Mesendoderm (in vitro differentiated cells): Measurements from ENCODE around the gene PTPRF.

ENCODE experiments used
- DNase-seq: peaks from one replicate; pipeline ENCODE4 v3.0.0; 2013
- H2AK5ac ChIP-seq: 2 replicates; pipeline ENCODE4 v1.6.1; 2013; ENCODE audit warnings: low read length, inconsistent platforms
- H2BK120ac ChIP-seq: 2 replicates; pipeline ENCODE4 v1.6.1; 2013; ENCODE audit warnings: low read depth, mild to moderate bottlenecking, low read length, moderate library complexity, mixed read lengths
- H2BK15ac ChIP-seq: replicated peaks from 2 replicates; pipeline ENCODE4 v1.6.1; 2013; ENCODE audit warnings: low read depth, mild to moderate bottlenecking, moderate library complexity
- H2BK5ac ChIP-seq: 2 replicates; pipeline ENCODE4 v1.6.1; 2013; ENCODE audit warnings: low read length, inconsistent platforms
- H3K18ac ChIP-seq: 2 replicates; pipeline ENCODE4 v1.6.1; 2013; ENCODE audit warnings: mild to moderate bottlenecking, low read length, mixed read lengths
- H3K23ac ChIP-seq: one replicate; pipeline ENCODE4 v1.6.1; 2013; ENCODE audit warnings: low read length
- H3K27ac ChIP-seq: 2 replicates; pipeline ENCODE4 v1.5.1; 2013; ENCODE audit warnings: low read depth, mild to moderate bottlenecking, inconsistent platforms, low read length, moderate library complexity
- H3K27me3 ChIP-seq: 2 replicates; pipeline ENCODE4 v1.6.1; 2013; ENCODE audit warnings: low read length, control low read depth, mild to moderate bottlenecking, inconsistent platforms; ENCODE audit not compliant: insufficient read depth, poor library complexity
- H3K36me3 ChIP-seq: 2 replicates; pipeline ENCODE4 v1.6.1; 2013; ENCODE audit warnings: low read length, inconsistent platforms; ENCODE audit not compliant: control insufficient read depth, insufficient read depth
- H3K4ac ChIP-seq: one replicate; pipeline ENCODE4 v1.6.1; 2013; ENCODE audit warnings: low read depth, mild to moderate bottlenecking, low read length, moderate library complexity
- H3K4me1 ChIP-seq: 2 replicates; pipeline ENCODE4 v1.6.1; 2013; ENCODE audit warnings: low read depth, low read length, inconsistent platforms; ENCODE audit not compliant: control insufficient read depth
- H3K4me2 ChIP-seq: 2 replicates; pipeline ENCODE4 v1.6.1; 2013; ENCODE audit warnings: low read length
- H3K4me3 ChIP-seq: 2 replicates; pipeline ENCODE4 v1.5.1; 2013; ENCODE audit warnings: mild to moderate bottlenecking, low read length
- H3K56ac ChIP-seq: one replicate; pipeline ENCODE4 v1.6.1; 2013; ENCODE audit warnings: low read length
- H3K79me1 ChIP-seq: 2 replicates; pipeline ENCODE4 v1.6.1; 2013; ENCODE audit warnings: low read length, inconsistent platforms
- H3K79me2 ChIP-seq: 2 replicates; pipeline ENCODE4 v1.6.1; 2013; ENCODE audit warnings: mild to moderate bottlenecking, low read length; ENCODE audit not compliant: control insufficient read depth, insufficient read depth
- H3K9ac ChIP-seq: 2 replicates; pipeline ENCODE4 v1.6.1; 2013; ENCODE audit warnings: low read length, inconsistent platforms
- H4K5ac ChIP-seq: one replicate; pipeline ENCODE4 v1.6.1; 2013; ENCODE audit warnings: low read length
- H4K8ac ChIP-seq: one replicate; pipeline ENCODE4 v1.6.1; 2013; ENCODE audit warnings: low read depth, mild to moderate bottlenecking, control low read depth, low read length, moderate library complexity
- WGBS: extraction: QIAGEN DNeasy Blood & Tissue Kit; methylation state at CpG from one replicate; pipeline ENCODE4 v1.1.7; 2013; ENCODE audit warnings: low lambda C conversion rate, missing lambda C conversion rate; ENCODE audit not compliant: insufficient coverage; ENCODE audit errors: extremely low coverage; 5-methylcytosine and 5-hydroxymethylcytosine counted together

The PTPRF gene

GRCh38 chr1:43651188-43651587 lies 120.5 kb downstream of the PTPRF start:
- no peak overlapping the region for H2BK15ac ChIP-seq
- H3K79me2 ChIP-seq = peaks cover 15% of the 10 kb centered on the region
- no peak overlapping the region for H3K27ac ChIP-seq
- H3K4ac ChIP-seq = no peak overlapping the region
- H3K4me2 ChIP-seq = peak overlapping the region; percentile 52
- H2BK5ac ChIP-seq = no peak overlapping the region
- H3K4me1 ChIP-seq = peaks cover 5% of the 10 kb centered on the region
- H3K56ac ChIP-seq = peak overlapping the region; percentile 98
- no peak for DNase-seq
- H4K8ac ChIP-seq = no peak overlapping the region
- no peak overlapping the region for H2AK5ac ChIP-seq
- no CpG with 5 or more reads among the region's 6 CpGs for WGBS
- H2BK120ac ChIP-seq = no peak overlapping the region
- no peaks in the 10 kb centered on the region for H3K27me3 ChIP-seq
- peak overlapping the region; percentile 98 for H3K4me3 ChIP-seq
- H3K18ac ChIP-seq = no peak overlapping the region
- peaks cover 3% of the 10 kb centered on the region for H3K36me3 ChIP-seq
- H3K23ac ChIP-seq = no peak overlapping the region
- no peak overlapping the region for H4K5ac ChIP-seq
- peaks cover 11% of the 10 kb centered on the region for H3K79me1 ChIP-seq
- peak overlapping the region; percentile 98 for H3K9ac ChIP-seq

- Histone ChIP-seq H3K4me3 (no peak overlapping the region), H3K9ac (peak overlapping the region; percentile 98), H3K23ac (no peak overlapping the region), H3K4me2 (no peak overlapping the region), H3K4ac (no peak overlapping the region), H3K79me1 (peaks cover 11% of the 10 kb centered on the region), H3K18ac (no peak overlapping the region), H3K36me3 (peaks cover 3% of the 10 kb centered on the region), H2BK15ac (no peak overlapping the region), H4K8ac (no peak overlapping the region), H2AK5ac (no peak overlapping the region), H3K56ac (no peak overlapping the region), H4K5ac (no peak overlapping the region), H3K4me1 (peaks cover 5% of the 10 kb centered on the region), H3K27ac (no peak overlapping the region), H2BK120ac (no peak overlapping the region), H3K79me2 (peaks cover 15% of the 10 kb centered on the region), H2BK5ac (no peak overlapping the region), H3K27me3 (no peaks in the 10 kb centered on the region)
- WGBS = no CpG with 5 or more reads among the region's 3 CpGs
- no peak for DNase-seq
Observed at GRCh38 chr1:43651902-43652301, 121.2 kb downstream of the PTPRF start.

- Histone ChIP-seq H3K4me1 (peaks cover 5% of the 10 kb centered on the region), H3K79me1 (peaks cover 11% of the 10 kb centered on the region), H3K4me3 (no peak overlapping the region), H3K4ac (no peak overlapping the region), H2BK15ac (no peak overlapping the region), H3K18ac (no peak overlapping the region), H3K79me2 (peaks cover 15% of the 10 kb centered on the region), H3K56ac (peak overlapping the region; percentile 22), H4K5ac (no peak overlapping the region), H3K23ac (no peak overlapping the region), H3K9ac (peak overlapping the region; percentile 38), H3K27ac (no peak overlapping the region), H3K4me2 (no peak overlapping the region), H3K36me3 (peaks cover 3% of the 10 kb centered on the region), H4K8ac (no peak overlapping the region), H2BK120ac (no peak overlapping the region), H2AK5ac (no peak overlapping the region), H3K27me3 (no peaks in the 10 kb centered on the region), H2BK5ac (no peak overlapping the region)
- no CpG with 5 or more reads among the region's 3 CpGs for WGBS
- peak; percentile 89 for DNase-seq
Observed at GRCh38 chr1:43653339-43653738, 122.7 kb downstream of the PTPRF start.

- Histone ChIP-seq H3K79me1 (peaks cover 11% of the 10 kb centered on the region), H3K36me3 (peaks cover 3% of the 10 kb centered on the region), H2BK5ac (no peak overlapping the region), H3K27ac (no peak overlapping the region), H4K8ac (no peak overlapping the region), H3K18ac (no peak overlapping the region), H3K4ac (no peak overlapping the region), H3K4me1 (peaks cover 5% of the 10 kb centered on the region), H4K5ac (no peak overlapping the region), H3K9ac (no peak overlapping the region), H3K56ac (no peak overlapping the region), H3K27me3 (no peaks in the 10 kb centered on the region), H3K4me3 (no peak overlapping the region), H2BK15ac (no peak overlapping the region), H3K23ac (no peak overlapping the region), H2BK120ac (no peak overlapping the region), H2AK5ac (no peak overlapping the region), H3K4me2 (no peak overlapping the region), H3K79me2 (peaks cover 15% of the 10 kb centered on the region)
- WGBS = no CpG with 5 or more reads among the region's 5 CpGs
- DNase-seq = no peak
Observed at GRCh38 chr1:43653893-43654292, 123.2 kb downstream of the PTPRF start.

- no peak overlapping the region for H3K27ac ChIP-seq
Observed at GRCh38 chr1:43655953-43656352, 125.3 kb downstream of the PTPRF start.

More at GRCh38 chr1:43655953-43656352, 125.3 kb downstream of the PTPRF start:
- no peak overlapping the region for H2BK15ac ChIP-seq
- H3K4me1 ChIP-seq = peaks cover 5% of the 10 kb centered on the region
- no peak overlapping the region for H3K4ac ChIP-seq
- no peaks in the 10 kb centered on the region for H3K27me3 ChIP-seq
- no peak for DNase-seq
- no peak overlapping the region for H3K23ac ChIP-seq
- no peak overlapping the region for H3K18ac ChIP-seq
- H3K56ac ChIP-seq = no peak overlapping the region
- no peak overlapping the region for H2BK5ac ChIP-seq
- peaks cover 6% of the 10 kb centered on the region for H3K36me3 ChIP-seq
- peaks cover 11% of the 10 kb centered on the region for H3K79me2 ChIP-seq
- H3K79me1 ChIP-seq = peaks cover 8% of the 10 kb centered on the region
- no peak overlapping the region for H2AK5ac ChIP-seq
- H3K4me3 ChIP-seq = no peak overlapping the region
- no peak overlapping the region for H3K4me2 ChIP-seq
- no peak overlapping the region for H2BK120ac ChIP-seq
- H4K5ac ChIP-seq = no peak overlapping the region
- no CpG with 5 or more reads among the region's 1 CpG for WGBS
- H3K9ac ChIP-seq = no peak overlapping the region
- H4K8ac ChIP-seq = no peak overlapping the region
